ENCODE data around the gene FBXL4. TPM values are rescaled to one million over a fixed set of nuclear protein-coding genes. Genes with fewer than 3 reads are reported as not detected.

FBXL4 gene
- total RNA-seq, 1 experiment from 2014 or later = 5.1 TPM

GRCh38 chr6:98959631-98960030, 11.9 kb upstream of the FBXL4 start:
- no peaks in the 10 kb centered on the region for H3K4me1 ChIP-seq (ENCODE audit: insufficient read depth, low read length)
- H3K4ac ChIP-seq (ENCODE audit: low read depth, low read length) = no peak overlapping the region
- no peak for DNase-seq
- H3K27ac ChIP-seq (ENCODE audit: insufficient read length, low read depth, low read length) = no peak overlapping the region
- H3K56ac ChIP-seq (ENCODE audit: insufficient read length, low read depth, low read length) = no peak overlapping the region
- H3T11ph ChIP-seq (ENCODE audit: low read length) = no peak overlapping the region
- Mint-ChIP-seq H3K9me3 (no peaks in the 10 kb centered on the region), H3K27ac (no peak overlapping the region), H3K36me3 (ENCODE audit: insufficient read depth in 1 of 3, low read depth in 3 of 3) (no peaks in the 10 kb centered on the region), H3K4me1 (no peaks in the 10 kb centered on the region; a peak in 1 of 4 replicates), H3K4me3 (no peak overlapping the region), H3K27me3 (ENCODE audit: low read depth) (no peaks in the 10 kb centered on the region)
- no peak overlapping the region for H4K5ac ChIP-seq (ENCODE audit: insufficient read length, low read depth, low read length)
- no peak overlapping the region for H3K9ac ChIP-seq (ENCODE audit: extremely low read depth, insufficient read length, low read length)
- H2BK5ac ChIP-seq (ENCODE audit: insufficient read length, low read length) = no peak overlapping the region
- H3K4me2 ChIP-seq (ENCODE audit: insufficient read depth, insufficient read length, low read length) = no peak overlapping the region
- no peak overlapping the region for H2BK120ac ChIP-seq (ENCODE audit: low read depth, low read length, poor library complexity, severe bottlenecking)
- no peaks in the 10 kb centered on the region for H3K9me3 ChIP-seq (ENCODE audit: control insufficient read depth, low read depth, low read length)
- H2AFZ ChIP-seq (ENCODE audit: low read length) = no peak overlapping the region
- H2BK15ac ChIP-seq (ENCODE audit: low read depth, low read length) = no peak overlapping the region
- H3K79me1 ChIP-seq (ENCODE audit: insufficient read depth, low read depth, low read length, poor library complexity, severe bottlenecking) = no peaks in the 10 kb centered on the region
- no peak overlapping the region for H2BK12ac ChIP-seq (ENCODE audit: insufficient read length, low read depth, low read length)
- H3K79me2 ChIP-seq (ENCODE audit: insufficient read depth, low read length) = no peaks in the 10 kb centered on the region
- no peak overlapping the region for H3K14ac ChIP-seq (ENCODE audit: insufficient read depth, low read length)
- no peak overlapping the region for H2BK20ac ChIP-seq (ENCODE audit: low read depth, low read length, poor library complexity, severe bottlenecking)
- no CpG with 5 or more reads among the region's 1 CpG for WGBS (ENCODE audit: extremely low coverage, insufficient read length, low lambda C conversion rate)
- H4K91ac ChIP-seq (ENCODE audit: insufficient read length, low read depth, low read length) = no peak overlapping the region
- H3K23me2 ChIP-seq (ENCODE audit: insufficient read length, low read depth, low read length, poor library complexity, severe bottlenecking) = no peaks in the 10 kb centered on the region
- no peaks in the 10 kb centered on the region for H3K27me3 ChIP-seq (ENCODE audit: insufficient read depth, low read length)
- TF ChIP-seq CTCF (conservative IDR thresholded peaks at IDR 0.05) = no peak
- H4K8ac ChIP-seq (replicated peaks; ENCODE audit: insufficient read length, low read depth, low read length) = no peak overlapping the region
- no peaks in the 10 kb centered on the region for H4K20me1 ChIP-seq (ENCODE audit: control insufficient read depth, insufficient read depth, insufficient read length)
- H2AK5ac ChIP-seq (ENCODE audit: insufficient read length, low read length) = no peak overlapping the region
- H3K18ac ChIP-seq (ENCODE audit: insufficient read length, low read depth, low read length) = no peak overlapping the region
- no peak overlapping the region for H3K23ac ChIP-seq (ENCODE audit: insufficient read length, low read depth, low read length)

Measured in H9 (cell line).